Measurements from ENCODE around the gene ASB1. TPM values are rescaled to one million over a fixed set of nuclear protein-coding genes. Genes with fewer than 3 reads are reported as not detected.

The ASB1 gene
- total and polyA plus RNA-seq, 9 of the 15 experiments (the other 6 are each of a cell fraction or from before 2014, with no cell fraction given) = 6.3 to 37.7 (median 23.9) TPM

DNA sequence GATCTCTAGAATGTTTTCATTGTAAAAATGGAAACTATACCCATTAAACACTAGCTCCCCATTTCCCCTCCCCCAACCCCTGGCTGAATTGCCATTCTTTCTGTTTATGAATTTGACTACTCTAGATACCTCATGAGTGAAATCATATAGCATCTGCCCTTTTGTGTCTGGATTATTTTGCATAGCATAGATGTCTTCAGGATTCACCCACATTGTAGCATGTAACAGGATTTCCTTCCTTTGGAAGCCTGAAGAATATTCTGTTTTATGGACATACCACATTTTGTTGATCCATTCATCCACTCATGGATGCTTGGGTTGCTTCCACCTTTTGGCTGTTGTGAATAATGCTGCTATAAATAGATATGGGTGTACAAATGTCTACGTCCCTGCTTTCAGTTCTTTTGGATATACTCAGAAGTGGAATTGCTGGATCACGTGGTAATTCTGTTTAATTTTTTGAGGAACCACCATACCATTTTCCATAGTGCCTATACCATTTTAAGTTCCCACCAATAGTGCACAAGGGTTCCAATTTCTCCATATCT is 7.7 kb upstream of the ASB1 start (continued):
- TF ChIP-seq, protein P1, sequence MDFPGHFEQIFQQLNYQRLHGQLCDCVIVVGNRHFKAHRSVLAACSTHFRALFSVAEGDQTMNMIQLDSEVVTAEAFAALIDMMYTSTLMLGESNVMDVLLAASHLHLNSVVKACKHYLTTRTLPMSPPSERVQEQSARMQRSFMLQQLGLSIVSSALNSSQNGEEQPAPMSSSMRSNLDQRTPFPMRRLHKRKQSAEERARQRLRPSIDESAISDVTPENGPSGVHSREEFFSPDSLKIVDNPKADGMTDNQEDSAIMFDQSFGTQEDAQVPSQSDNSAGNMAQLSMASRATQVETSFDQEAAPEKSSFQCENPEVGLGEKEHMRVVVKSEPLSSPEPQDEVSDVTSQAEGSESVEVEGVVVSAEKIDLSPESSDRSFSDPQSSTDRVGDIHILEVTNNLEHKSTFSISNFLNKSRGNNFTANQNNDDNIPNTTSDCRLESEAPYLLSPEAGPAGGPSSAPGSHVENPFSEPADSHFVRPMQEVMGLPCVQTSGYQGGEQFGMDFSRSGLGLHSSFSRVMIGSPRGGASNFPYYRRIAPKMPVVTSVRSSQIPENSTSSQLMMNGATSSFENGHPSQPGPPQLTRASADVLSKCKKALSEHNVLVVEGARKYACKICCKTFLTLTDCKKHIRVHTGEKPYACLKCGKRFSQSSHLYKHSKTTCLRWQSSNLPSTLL (IDR thresholded peaks at IDR 0.05) = no peak
- no peak for TF ChIP-seq ZNF551 (CRISPR knock-in tag; IDR thresholded peaks at IDR 0.05)

DNA sequence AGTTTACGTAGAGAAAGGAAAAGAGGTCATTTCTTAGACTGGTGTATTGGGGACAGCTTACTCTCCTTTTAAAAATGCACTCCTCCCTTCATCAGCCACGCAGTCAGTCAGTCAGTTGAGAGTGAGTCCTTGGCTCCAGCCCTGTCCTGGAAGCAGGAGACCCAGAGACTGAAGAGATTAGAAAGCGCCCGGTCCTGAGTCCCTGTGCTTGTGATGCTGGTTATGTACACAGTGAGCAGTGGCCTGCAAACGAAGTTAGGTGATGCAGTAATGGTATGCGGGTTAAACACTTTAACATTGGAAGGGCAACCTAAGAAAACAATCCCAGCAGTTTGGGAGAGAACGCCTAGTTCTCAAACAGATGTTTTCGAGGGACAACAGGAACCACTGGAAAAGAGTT is 6.3 kb upstream of the ASB1 start:
- 22% methylated on average over 8 of the region's 8 CpGs for WGBS (ENCODE audit: insufficient coverage, low coverage, missing lambda C conversion rate)
- CTCF ChIA-PET (ENCODE audit: low intra/inter-chr PET ratio) = no interaction called here

More for the DNA sequence above, 6.3 kb upstream of the ASB1 start:
- ATAC-seq (peak; percentile 13), DNase-seq (ENCODE audit: extremely low read depth in 1 of 4, low spot score in 3 of 4) (peak in 1 of 4 experiments; percentile 43), FAIRE-seq (peak; percentile 61)
- H3K4me1 ChIP-seq (replicated peaks in 1 of 2; ENCODE audit: control insufficient read depth in 2 of 2, insufficient read depth in 2 of 2, low read length in 2 of 2) = peaks cover 53 to 58% of the 10 kb centered on the region in 2 experiments
- H3K4me2 ChIP-seq (ENCODE audit: insufficient read depth, low read length) = peak overlapping the region; percentile 90
- intact Hi-C loops (cut with micrococcal nuclease) (no loop called here), in situ Hi-C loops (cut with MboI) (no loop called here)
- H2AFZ ChIP-seq (ENCODE audit: low read depth, low read length) = peak overlapping the region; percentile 68
- H4K20me1 ChIP-seq (replicated peaks; ENCODE audit: control insufficient read depth, insufficient read depth, low read length) = no peaks in the 10 kb centered on the region
- TF ChIP-seq POLR2B (IDR thresholded peaks at IDR 0.05; ENCODE audit: low read depth, partially characterized antibody) = no peak
- TF ChIP-seq NCOA1 (IDR thresholded peaks at IDR 0.05; ENCODE audit: low read depth) = no peak
- TF ChIP-seq CTBP1 (IDR thresholded peaks at IDR 0.05; ENCODE audit: borderline replicate concordance) = 0 out of 2 replicates have a peak, but pooled peaks have one; percentile 13
- TF ChIP-seq SMC3 (conservative IDR thresholded peaks at IDR 0.05; ENCODE audit: insufficient read depth, low read depth, low read length) = no peak
- TF ChIP-seq CXXC5 (CRISPR knock-in tag; IDR thresholded peaks at IDR 0.05) = no peak
- peak in 1 of 2 experiments; percentile 39; a peak in 1 of 4 replicates for TF ChIP-seq FOXA3 (CRISPR knock-in tag; conservative IDR thresholded peaks at IDR 0.05 in 1 of 2, IDR thresholded peaks at IDR 0.05 in 1 of 2)
- no peak for TF ChIP-seq NELFE (IDR thresholded peaks at IDR 0.05; ENCODE audit: insufficient read depth, insufficient read length)
- TF ChIP-seq STAT5B (CRISPR knock-in tag; IDR thresholded peaks at IDR 0.05) = no peak
- TF ChIP-seq, protein P2, sequence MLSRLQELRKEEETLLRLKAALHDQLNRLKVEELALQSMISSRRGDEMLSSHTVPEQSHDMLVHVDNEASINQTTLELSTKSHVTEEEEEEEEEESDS (CRISPR knock-in tag; IDR thresholded peaks at IDR 0.05) = no peak
- TF ChIP-seq, protein P3, sequence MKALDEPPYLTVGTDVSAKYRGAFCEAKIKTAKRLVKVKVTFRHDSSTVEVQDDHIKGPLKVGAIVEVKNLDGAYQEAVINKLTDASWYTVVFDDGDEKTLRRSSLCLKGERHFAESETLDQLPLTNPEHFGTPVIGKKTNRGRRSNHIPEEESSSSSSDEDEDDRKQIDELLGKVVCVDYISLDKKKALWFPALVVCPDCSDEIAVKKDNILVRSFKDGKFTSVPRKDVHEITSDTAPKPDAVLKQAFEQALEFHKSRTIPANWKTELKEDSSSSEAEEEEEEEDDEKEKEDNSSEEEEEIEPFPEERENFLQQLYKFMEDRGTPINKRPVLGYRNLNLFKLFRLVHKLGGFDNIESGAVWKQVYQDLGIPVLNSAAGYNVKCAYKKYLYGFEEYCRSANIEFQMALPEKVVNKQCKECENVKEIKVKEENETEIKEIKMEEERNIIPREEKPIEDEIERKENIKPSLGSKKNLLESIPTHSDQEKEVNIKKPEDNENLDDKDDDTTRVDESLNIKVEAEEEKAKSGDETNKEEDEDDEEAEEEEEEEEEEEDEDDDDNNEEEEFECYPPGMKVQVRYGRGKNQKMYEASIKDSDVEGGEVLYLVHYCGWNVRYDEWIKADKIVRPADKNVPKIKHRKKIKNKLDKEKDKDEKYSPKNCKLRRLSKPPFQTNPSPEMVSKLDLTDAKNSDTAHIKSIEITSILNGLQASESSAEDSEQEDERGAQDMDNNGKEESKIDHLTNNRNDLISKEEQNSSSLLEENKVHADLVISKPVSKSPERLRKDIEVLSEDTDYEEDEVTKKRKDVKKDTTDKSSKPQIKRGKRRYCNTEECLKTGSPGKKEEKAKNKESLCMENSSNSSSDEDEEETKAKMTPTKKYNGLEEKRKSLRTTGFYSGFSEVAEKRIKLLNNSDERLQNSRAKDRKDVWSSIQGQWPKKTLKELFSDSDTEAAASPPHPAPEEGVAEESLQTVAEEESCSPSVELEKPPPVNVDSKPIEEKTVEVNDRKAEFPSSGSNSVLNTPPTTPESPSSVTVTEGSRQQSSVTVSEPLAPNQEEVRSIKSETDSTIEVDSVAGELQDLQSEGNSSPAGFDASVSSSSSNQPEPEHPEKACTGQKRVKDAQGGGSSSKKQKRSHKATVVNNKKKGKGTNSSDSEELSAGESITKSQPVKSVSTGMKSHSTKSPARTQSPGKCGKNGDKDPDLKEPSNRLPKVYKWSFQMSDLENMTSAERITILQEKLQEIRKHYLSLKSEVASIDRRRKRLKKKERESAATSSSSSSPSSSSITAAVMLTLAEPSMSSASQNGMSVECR (CRISPR knock-in tag; IDR thresholded peaks at IDR 0.05) = no peak
- no peak for TF ChIP-seq SRSF1 (IDR thresholded peaks at IDR 0.05; ENCODE audit: low read depth, low read length)
- peak overlapping the region; percentile 15 to 78; a peak in 3 of 4 replicates for H3K9ac ChIP-seq (ENCODE audit: insufficient read depth in 1 of 2, low read depth in 2 of 2, low read length in 2 of 2)
- H3K27me3 ChIP-seq (ENCODE audit: control insufficient read depth in 2 of 2, insufficient read depth in 2 of 2, low read length in 2 of 2) = no peaks in the 10 kb centered on the region
- no peaks in the 10 kb centered on the region for H3K9me3 ChIP-seq (replicated peaks; ENCODE audit: control insufficient read depth, insufficient read depth, low read depth, low read length)
- H3K79me2 ChIP-seq (ENCODE audit: control insufficient read depth, insufficient read depth, low read length) = peaks cover 19% of the 10 kb centered on the region
- POLR2A ChIA-PET = no interaction called here
- no peaks in the 10 kb centered on the region for H3K36me3 ChIP-seq (ENCODE audit: control insufficient read depth, insufficient read depth, low read length)
- no peaks in the 10 kb centered on the region for H3K9me1 ChIP-seq (ENCODE audit: control insufficient read depth, insufficient read depth, low read length)
- BruUV-seq (replicated peaks) = no TSS peak
- H3K4me3 ChIP-seq = peak overlapping the region; percentile 36; the same call in 1 of the 2 replicates
- peak overlapping the region; percentile 87 for H3K27ac ChIP-seq (ENCODE audit: extremely low read depth, low read depth, low read length)
